Mesendoderm (in vitro differentiated cells): ENCODE results near the gene MYCN.

Experiments
- DNase-seq: peaks from one replicate; pipeline ENCODE4 v3.0.0; 2013
- H2AK5ac ChIP-seq: 2 replicates; pipeline ENCODE4 v1.6.1; 2013; ENCODE audit warnings: low read length, inconsistent platforms
- H2BK120ac ChIP-seq: 2 replicates; pipeline ENCODE4 v1.6.1; 2013; ENCODE audit warnings: low read depth, mild to moderate bottlenecking, low read length, moderate library complexity, mixed read lengths
- H2BK15ac ChIP-seq: replicated peaks from 2 replicates; pipeline ENCODE4 v1.6.1; 2013; ENCODE audit warnings: low read depth, mild to moderate bottlenecking, moderate library complexity
- H2BK5ac ChIP-seq: 2 replicates; pipeline ENCODE4 v1.6.1; 2013; ENCODE audit warnings: low read length, inconsistent platforms
- H3K18ac ChIP-seq: 2 replicates; pipeline ENCODE4 v1.6.1; 2013; ENCODE audit warnings: mild to moderate bottlenecking, low read length, mixed read lengths
- H3K23ac ChIP-seq: one replicate; pipeline ENCODE4 v1.6.1; 2013; ENCODE audit warnings: low read length
- H3K27ac ChIP-seq: 2 replicates; pipeline ENCODE4 v1.5.1; 2013; ENCODE audit warnings: low read depth, mild to moderate bottlenecking, inconsistent platforms, low read length, moderate library complexity
- H3K27me3 ChIP-seq: 2 replicates; pipeline ENCODE4 v1.6.1; 2013; ENCODE audit warnings: low read length, control low read depth, mild to moderate bottlenecking, inconsistent platforms; ENCODE audit not compliant: insufficient read depth, poor library complexity
- H3K36me3 ChIP-seq: 2 replicates; pipeline ENCODE4 v1.6.1; 2013; ENCODE audit warnings: low read length, inconsistent platforms; ENCODE audit not compliant: control insufficient read depth, insufficient read depth
- H3K4ac ChIP-seq: one replicate; pipeline ENCODE4 v1.6.1; 2013; ENCODE audit warnings: low read depth, mild to moderate bottlenecking, low read length, moderate library complexity
- H3K4me1 ChIP-seq: 2 replicates; pipeline ENCODE4 v1.6.1; 2013; ENCODE audit warnings: low read depth, low read length, inconsistent platforms; ENCODE audit not compliant: control insufficient read depth
- H3K4me2 ChIP-seq: 2 replicates; pipeline ENCODE4 v1.6.1; 2013; ENCODE audit warnings: low read length
- H3K4me3 ChIP-seq: 2 replicates; pipeline ENCODE4 v1.5.1; 2013; ENCODE audit warnings: mild to moderate bottlenecking, low read length
- H3K56ac ChIP-seq: one replicate; pipeline ENCODE4 v1.6.1; 2013; ENCODE audit warnings: low read length
- H3K79me1 ChIP-seq: 2 replicates; pipeline ENCODE4 v1.6.1; 2013; ENCODE audit warnings: low read length, inconsistent platforms
- H3K79me2 ChIP-seq: 2 replicates; pipeline ENCODE4 v1.6.1; 2013; ENCODE audit warnings: mild to moderate bottlenecking, low read length; ENCODE audit not compliant: control insufficient read depth, insufficient read depth
- H3K9ac ChIP-seq: 2 replicates; pipeline ENCODE4 v1.6.1; 2013; ENCODE audit warnings: low read length, inconsistent platforms
- H4K5ac ChIP-seq: one replicate; pipeline ENCODE4 v1.6.1; 2013; ENCODE audit warnings: low read length
- H4K8ac ChIP-seq: one replicate; pipeline ENCODE4 v1.6.1; 2013; ENCODE audit warnings: low read depth, mild to moderate bottlenecking, control low read depth, low read length, moderate library complexity
- WGBS: extraction: QIAGEN DNeasy Blood & Tissue Kit; methylation state at CpG from one replicate; pipeline ENCODE4 v1.1.7; 2013; ENCODE audit warnings: low lambda C conversion rate, missing lambda C conversion rate; ENCODE audit not compliant: insufficient coverage; ENCODE audit errors: extremely low coverage; 5-methylcytosine and 5-hydroxymethylcytosine counted together

The MYCN gene

GRCh38 chr2:15894481-15895144, 45.7 kb upstream of the MYCN start:
- no peaks in the 10 kb centered on the region for H3K79me1 ChIP-seq
- H3K18ac ChIP-seq, result no peak overlapping the region
- H3K4ac ChIP-seq, result no peak overlapping the region
- H2BK5ac ChIP-seq, result no peak overlapping the region
- no peak overlapping the region for H2BK15ac ChIP-seq
- no CpG with 5 or more reads among the region's 8 CpGs for WGBS
- H2AK5ac ChIP-seq, result no peak overlapping the region
- H3K9ac ChIP-seq, result no peak overlapping the region
- no peaks in the 10 kb centered on the region for H3K36me3 ChIP-seq
- H4K5ac ChIP-seq, result no peak overlapping the region
- no peak overlapping the region for H3K4me3 ChIP-seq
- no peak overlapping the region for H3K23ac ChIP-seq
- H3K4me2 ChIP-seq, result no peak overlapping the region
- no peak for DNase-seq
- no peaks in the 10 kb centered on the region for H3K79me2 ChIP-seq
- no peak overlapping the region for H3K56ac ChIP-seq
- H4K8ac ChIP-seq, result no peak overlapping the region
- H2BK120ac ChIP-seq, result no peak overlapping the region
- H3K4me1 ChIP-seq, result no peaks in the 10 kb centered on the region
- no peak overlapping the region for H3K27ac ChIP-seq
- no peaks in the 10 kb centered on the region for H3K27me3 ChIP-seq

- no peak overlapping the region for H3K56ac ChIP-seq
- no CpG with 5 or more reads among the region's 7 CpGs for WGBS
- no peak overlapping the region for H3K9ac ChIP-seq
- no peaks in the 10 kb centered on the region for H3K79me2 ChIP-seq
- H4K5ac ChIP-seq, result no peak overlapping the region
- H3K4me2 ChIP-seq, result no peak overlapping the region
- H2BK15ac ChIP-seq, result no peak overlapping the region
- no peaks in the 10 kb centered on the region for H3K36me3 ChIP-seq
- no peak overlapping the region for H3K18ac ChIP-seq
- no peak overlapping the region for H2BK5ac ChIP-seq
- no peak for DNase-seq
- no peak overlapping the region for H3K23ac ChIP-seq
- H3K27me3 ChIP-seq, result no peaks in the 10 kb centered on the region
- no peak overlapping the region for H3K27ac ChIP-seq
- H2AK5ac ChIP-seq, result no peak overlapping the region
- H3K4me1 ChIP-seq, result no peaks in the 10 kb centered on the region
- no peak overlapping the region for H3K4me3 ChIP-seq
- H3K79me1 ChIP-seq, result no peaks in the 10 kb centered on the region
- no peak overlapping the region for H4K8ac ChIP-seq
- H2BK120ac ChIP-seq, result no peak overlapping the region
- no peak overlapping the region for H3K4ac ChIP-seq
Measured at GRCh38 chr2:15895615-15896469, 44.5 kb upstream of the MYCN start.

GRCh38 chr2:15896859-15897258, 43.5 kb upstream of the MYCN start:
- no peak for DNase-seq
- WGBS, result no CpG with 5 or more reads among the region's 4 CpGs
- no peaks in the 10 kb centered on the region for H3K36me3 ChIP-seq
- no peak overlapping the region for H4K5ac ChIP-seq
- H2BK15ac ChIP-seq, result no peak overlapping the region
- H3K4ac ChIP-seq, result no peak overlapping the region
- no peak overlapping the region for H4K8ac ChIP-seq
- no peak overlapping the region for H3K56ac ChIP-seq
- no peaks in the 10 kb centered on the region for H3K79me2 ChIP-seq
- H2BK120ac ChIP-seq, result no peak overlapping the region
- no peaks in the 10 kb centered on the region for H3K4me1 ChIP-seq
- no peak overlapping the region for H3K18ac ChIP-seq
- no peaks in the 10 kb centered on the region for H3K79me1 ChIP-seq
- H3K9ac ChIP-seq, result no peak overlapping the region
- H2BK5ac ChIP-seq, result no peak overlapping the region
- H3K4me3 ChIP-seq, result no peak overlapping the region
- H3K23ac ChIP-seq, result no peak overlapping the region
- H3K27me3 ChIP-seq, result no peaks in the 10 kb centered on the region
- H3K27ac ChIP-seq, result no peak overlapping the region
- no peak overlapping the region for H2AK5ac ChIP-seq
- H3K4me2 ChIP-seq, result no peak overlapping the region

GRCh38 chr2:15897431-15898098, 42.8 kb upstream of the MYCN start:
- Histone ChIP-seq H3K4me2 (no peak overlapping the region), H3K23ac (no peak overlapping the region), H2BK120ac (no peak overlapping the region), H2BK5ac (no peak overlapping the region), H3K27me3 (no peaks in the 10 kb centered on the region), H3K79me1 (no peaks in the 10 kb centered on the region), H3K18ac (no peak overlapping the region), H3K27ac (no peak overlapping the region), H2BK15ac (no peak overlapping the region), H3K36me3 (no peaks in the 10 kb centered on the region), H2AK5ac (no peak overlapping the region), H4K8ac (no peak overlapping the region), H3K4me3 (no peak overlapping the region), H3K79me2 (no peaks in the 10 kb centered on the region), H4K5ac (no peak overlapping the region), H3K4ac (no peak overlapping the region), H3K4me1 (no peaks in the 10 kb centered on the region), H3K56ac (no peak overlapping the region), H3K9ac (no peak overlapping the region)
- no peak for DNase-seq
- no CpG with 5 or more reads among the region's 4 CpGs for WGBS

GRCh38 chr2:15899327-15899612, 41.1 kb upstream of the MYCN start:
- no peak overlapping the region for H3K23ac ChIP-seq
- no peak overlapping the region for H2BK15ac ChIP-seq
- H3K4me3 ChIP-seq, result no peak overlapping the region
- H3K36me3 ChIP-seq, result no peaks in the 10 kb centered on the region
- H3K4me1 ChIP-seq, result no peaks in the 10 kb centered on the region
- no peak for DNase-seq
- H2AK5ac ChIP-seq, result no peak overlapping the region
- no peak overlapping the region for H2BK5ac ChIP-seq
- H3K18ac ChIP-seq, result no peak overlapping the region
- H3K27ac ChIP-seq, result no peak overlapping the region
- H3K27me3 ChIP-seq, result no peaks in the 10 kb centered on the region
- no peak overlapping the region for H3K4me2 ChIP-seq
- no peak overlapping the region for H3K9ac ChIP-seq
- no peak overlapping the region for H4K8ac ChIP-seq
- H3K79me2 ChIP-seq, result no peaks in the 10 kb centered on the region
- WGBS, result no CpG with 5 or more reads among the region's 2 CpGs
- H3K79me1 ChIP-seq, result no peaks in the 10 kb centered on the region
- H3K56ac ChIP-seq, result no peak overlapping the region
- H3K4ac ChIP-seq, result no peak overlapping the region
- no peak overlapping the region for H2BK120ac ChIP-seq
- no peak overlapping the region for H4K5ac ChIP-seq
